Endothelial cell of umbilical vein (primary cell): ENCODE results near the gene POU3F1.

Experiments
- JUN ChIP-seq: IDR thresholded peaks from 2 replicates; pipeline ENCODE4 v1.6.1; 2011; ENCODE audit warnings: borderline replicate concordance, low read depth; ENCODE audit not compliant: insufficient read length, insufficient read depth
- POLR2A ChIP-seq: IDR thresholded peaks from 2 replicates; pipeline ENCODE4 v1.6.1; 2012; ENCODE audit warnings: low read depth, mild to moderate bottlenecking, control low read depth, low read length
- POLR2AphosphoS5 ChIP-seq: IDR thresholded peaks from 2 replicates; pipeline ENCODE4 v1.6.1; 2012; ENCODE audit warnings: low read depth, mild to moderate bottlenecking, control low read depth, low read length, moderate library complexity; ENCODE audit not compliant: insufficient read depth
- TF ChIP-seq, protein P1 (sequence below), 2 donors: IDR thresholded peaks; 1 replicate in 1 of 2; 2 replicates in 1 of 2; pipeline ENCODE4 v1.5.1; 2011; ENCODE audit warnings: low read length in 2 of 2, mild to moderate bottlenecking in 2 of 2, moderate library complexity in 2 of 2, control low read depth in 1 of 2, inconsistent platforms in 1 of 2, low read depth in 1 of 2; ENCODE audit not compliant: insufficient read depth in 1 of 2; ENCODE audit errors: extremely low read depth in 1 of 2

DNA sequence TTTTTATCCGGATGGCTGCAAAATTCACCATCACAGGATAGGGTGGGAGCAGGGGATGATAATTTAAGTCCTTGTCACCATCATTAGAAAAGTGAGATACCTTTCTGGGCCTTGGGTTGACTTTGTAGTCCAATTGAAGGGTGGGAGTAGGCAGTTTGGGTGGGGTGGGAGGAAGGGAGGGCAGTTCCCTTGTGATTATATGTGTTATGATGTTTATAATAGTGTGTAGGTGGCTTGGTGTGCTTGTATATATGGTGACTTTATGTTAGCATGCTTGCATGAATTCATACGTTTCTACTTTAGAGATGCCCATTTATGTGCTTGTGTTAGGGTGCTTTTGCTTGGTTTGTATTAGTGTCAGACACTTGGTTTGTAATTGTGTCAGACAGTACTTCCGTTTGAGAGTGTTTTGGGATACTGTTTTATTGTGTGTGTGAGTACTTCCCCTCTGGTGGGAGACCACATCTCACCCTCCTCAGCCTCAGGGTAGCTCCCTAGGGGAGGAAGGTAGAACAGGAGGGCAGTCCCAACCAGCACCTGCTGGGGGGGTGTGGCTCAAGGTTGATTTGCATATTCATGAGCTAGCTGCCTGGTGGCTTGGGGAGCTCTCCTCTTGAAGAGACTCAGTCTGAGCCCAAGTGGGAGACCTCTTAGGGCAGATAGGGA lies 6.3 kb upstream of the POU3F1 start:
- no peak for TF ChIP-seq POLR2AphosphoS5
- TF ChIP-seq JUN: no peak
- TF ChIP-seq, protein P1, sequence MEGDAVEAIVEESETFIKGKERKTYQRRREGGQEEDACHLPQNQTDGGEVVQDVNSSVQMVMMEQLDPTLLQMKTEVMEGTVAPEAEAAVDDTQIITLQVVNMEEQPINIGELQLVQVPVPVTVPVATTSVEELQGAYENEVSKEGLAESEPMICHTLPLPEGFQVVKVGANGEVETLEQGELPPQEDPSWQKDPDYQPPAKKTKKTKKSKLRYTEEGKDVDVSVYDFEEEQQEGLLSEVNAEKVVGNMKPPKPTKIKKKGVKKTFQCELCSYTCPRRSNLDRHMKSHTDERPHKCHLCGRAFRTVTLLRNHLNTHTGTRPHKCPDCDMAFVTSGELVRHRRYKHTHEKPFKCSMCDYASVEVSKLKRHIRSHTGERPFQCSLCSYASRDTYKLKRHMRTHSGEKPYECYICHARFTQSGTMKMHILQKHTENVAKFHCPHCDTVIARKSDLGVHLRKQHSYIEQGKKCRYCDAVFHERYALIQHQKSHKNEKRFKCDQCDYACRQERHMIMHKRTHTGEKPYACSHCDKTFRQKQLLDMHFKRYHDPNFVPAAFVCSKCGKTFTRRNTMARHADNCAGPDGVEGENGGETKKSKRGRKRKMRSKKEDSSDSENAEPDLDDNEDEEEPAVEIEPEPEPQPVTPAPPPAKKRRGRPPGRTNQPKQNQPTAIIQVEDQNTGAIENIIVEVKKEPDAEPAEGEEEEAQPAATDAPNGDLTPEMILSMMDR (IDR thresholded peaks at IDR 0.05; ENCODE audit: extremely low read depth in 1 of 2, insufficient read depth in 1 of 2, low read depth in 1 of 2, low read length in 2 of 2): no peak
- TF ChIP-seq POLR2A: no peak
